Umbilical cord (tissue), 2 donors: ENCODE data around the gene KDELR3. TPM values are rescaled to one million over a fixed set of nuclear protein-coding genes. Genes with fewer than 3 reads are reported as not detected.

Experiments
- DNase-seq: peaks from one replicate; pipeline ENCODE4 v3.0.0-alpha.2; 2015; ENCODE audit warnings: low spot score
- total RNA-seq: library from RNA; depleted of rRNA; stranded (reverse); fragments of >200 nt; gene quantifications from one replicate; pipeline ENCODE4 v1.2.3, GENCODE V29; 2014; ENCODE audit warnings: low replicate concordance; ENCODE audit not compliant: insufficient read depth

Gene KDELR3
- total RNA-seq, 1 donor from 2014 or later, result 71.7 TPM

DNA sequence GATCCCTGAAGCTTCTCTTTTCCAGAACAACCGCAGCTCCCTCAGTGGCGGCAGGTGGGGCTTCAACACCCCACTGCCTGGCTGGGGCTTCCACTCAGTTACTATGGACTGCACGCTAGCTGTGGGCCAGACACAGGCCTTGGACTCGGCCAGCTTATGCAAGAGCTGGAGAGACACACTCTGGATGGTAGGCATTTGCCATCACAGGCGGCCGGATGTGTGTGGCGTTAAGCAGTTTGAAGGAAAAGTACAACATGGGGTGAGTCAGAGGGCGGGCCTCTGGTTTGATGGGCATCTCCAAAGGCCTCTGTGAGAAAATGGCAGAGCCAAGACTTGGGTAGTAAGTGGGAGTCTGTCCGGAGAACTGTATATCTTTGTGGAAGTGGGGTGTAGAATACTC, 30.5 kb upstream of the KDELR3 start:
- no peak for DNase-seq

DNA sequence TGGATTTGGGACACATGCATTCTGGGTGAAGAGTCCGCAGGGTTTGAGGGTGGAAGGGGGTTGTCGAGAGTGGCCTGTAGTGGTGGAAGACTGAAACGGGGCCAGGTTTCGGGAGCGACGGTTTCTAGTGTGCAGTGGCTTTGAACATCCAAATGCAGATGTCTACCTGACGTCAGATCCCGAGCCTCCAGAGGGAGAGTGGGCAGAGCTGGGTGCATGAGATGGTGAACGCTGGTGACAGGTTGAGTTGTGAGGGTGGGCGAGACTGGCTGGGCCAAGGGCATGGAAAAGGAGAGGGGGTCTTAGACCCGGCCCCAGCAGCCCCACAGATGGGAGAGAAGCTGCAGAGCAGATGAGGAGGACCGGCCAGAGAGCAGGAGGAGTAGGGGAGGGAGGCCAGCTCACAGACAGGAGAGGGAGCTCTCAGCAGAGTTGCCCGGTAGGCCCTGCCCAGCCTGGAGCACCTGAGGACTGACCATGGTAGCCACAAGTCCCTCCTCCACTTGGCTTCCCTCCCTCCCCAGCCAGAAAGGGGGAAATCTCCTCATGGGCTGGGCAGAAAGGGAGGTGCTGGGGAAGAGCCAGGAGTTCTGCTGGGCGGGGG, 27.0 kb upstream of the KDELR3 start:
- no peak for DNase-seq

DNA sequence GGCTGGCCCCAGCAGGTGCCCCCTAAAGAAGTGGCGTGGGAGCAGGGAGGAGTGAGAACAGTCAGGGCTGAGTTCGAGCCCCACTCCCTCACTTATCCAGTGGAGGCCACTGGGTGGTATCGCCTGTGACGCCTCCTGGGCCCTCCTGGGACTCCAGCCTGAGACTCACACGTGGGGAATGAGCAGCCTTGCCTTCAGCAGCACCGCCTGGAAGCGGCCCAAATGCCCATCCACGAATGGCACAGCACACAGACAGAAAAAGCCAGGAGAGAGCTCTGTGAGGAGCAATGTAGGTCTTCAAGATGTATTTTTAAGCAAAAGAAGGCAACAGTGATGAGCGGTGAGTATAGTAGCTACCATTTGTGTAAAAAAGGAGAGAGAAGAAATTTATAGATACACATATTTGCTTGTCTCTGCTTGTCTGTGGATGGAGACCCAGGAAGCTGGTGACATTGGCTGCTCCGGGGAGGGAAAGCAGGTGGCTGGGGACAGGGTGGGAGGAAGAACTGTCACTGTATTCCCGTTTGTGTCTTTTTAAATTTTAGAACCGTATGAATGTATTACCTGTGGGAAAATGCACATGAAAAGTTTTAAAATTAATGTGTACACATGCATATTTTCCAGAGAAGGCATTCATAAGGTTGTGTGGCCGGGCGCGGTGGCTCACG, 26.1 kb upstream of the KDELR3 start:
- no peak for DNase-seq

DNA sequence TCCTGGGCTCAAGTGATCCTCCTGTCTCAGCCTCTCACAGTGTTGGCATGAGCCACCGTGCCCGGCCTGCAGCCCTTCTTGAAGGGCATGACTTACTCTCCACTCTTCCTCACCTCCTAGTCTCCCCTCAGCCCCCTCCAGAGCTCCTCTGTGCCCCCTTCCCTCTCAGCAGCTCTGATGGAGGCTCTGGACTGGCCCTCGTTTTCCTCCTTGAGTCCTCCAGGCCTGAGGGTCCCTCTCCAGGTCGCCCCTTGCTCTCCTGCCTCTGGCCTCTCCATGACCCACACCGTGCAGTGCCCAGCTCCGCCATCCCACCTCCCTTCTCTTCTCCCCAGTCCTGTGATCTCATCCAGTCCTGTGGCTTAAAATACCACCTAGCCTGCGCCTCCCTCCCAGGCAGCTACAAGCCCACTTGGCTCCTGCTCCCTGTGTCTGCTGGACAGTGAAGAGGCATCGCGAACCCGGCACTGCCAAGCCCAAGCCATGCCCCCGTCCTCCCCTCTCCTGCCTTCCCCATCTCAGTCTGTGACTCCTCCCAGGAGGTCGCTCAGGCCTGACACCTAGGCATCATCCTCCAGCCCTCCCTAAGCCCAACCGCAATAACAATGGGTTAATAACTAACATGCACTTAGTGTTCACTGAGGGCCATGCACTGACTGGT, 24.8 kb upstream of the KDELR3 start:
- no peak for DNase-seq

- DNase-seq, result no peak
These were observed 24.0 kb upstream of the KDELR3 start for GRCh38 chr22:38443628-38444521.

DNA sequence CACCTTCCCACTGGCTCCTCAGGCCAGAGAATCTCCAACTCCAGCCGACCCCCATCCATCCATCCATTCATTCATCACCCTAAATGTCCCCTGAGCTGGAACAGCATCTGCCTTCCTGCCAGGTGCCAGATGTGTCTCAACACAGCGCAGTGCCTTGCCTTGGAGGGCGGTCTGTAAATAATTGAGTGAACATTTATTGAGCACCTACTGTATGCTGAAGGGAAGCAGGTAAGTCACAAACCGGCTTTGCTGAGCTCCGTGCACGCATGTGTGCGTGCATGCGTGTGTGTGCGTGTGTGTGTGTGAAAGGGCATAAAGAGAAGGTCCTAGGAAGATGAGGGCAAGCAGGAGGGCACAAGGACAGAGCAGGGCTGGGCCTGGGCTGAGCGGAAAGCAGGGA, 23.1 kb upstream of the KDELR3 start:
- no peak for DNase-seq

- DNase-seq, result no peak
These were observed 21.8 kb upstream of the KDELR3 start for GRCh38 chr22:38446018-38446601.

GRCh38 chr22:38448945-38449745, 18.8 kb upstream of the KDELR3 start:
- DNase-seq, result no peak

DNA sequence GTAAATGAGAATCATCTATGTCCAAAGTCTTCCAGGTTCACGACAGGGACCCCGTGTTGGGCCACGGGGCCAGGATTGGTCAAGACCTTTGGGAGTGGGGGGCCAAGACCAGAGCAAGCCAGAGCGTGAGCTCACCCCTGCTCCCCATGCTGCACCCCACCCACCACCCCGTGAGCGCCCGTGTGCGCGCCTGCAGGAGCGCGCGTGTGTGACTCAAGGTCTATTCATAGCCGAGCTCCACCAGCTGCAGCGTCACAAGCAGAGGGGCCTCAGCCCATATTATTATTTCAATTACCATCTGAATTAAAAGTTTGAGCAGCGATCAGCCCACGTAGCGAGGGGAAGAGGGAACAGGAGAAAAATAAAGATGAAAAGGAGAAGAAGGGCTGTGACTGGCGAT, 18.1 kb upstream of the KDELR3 start:
- DNase-seq, result no peak

DNA sequence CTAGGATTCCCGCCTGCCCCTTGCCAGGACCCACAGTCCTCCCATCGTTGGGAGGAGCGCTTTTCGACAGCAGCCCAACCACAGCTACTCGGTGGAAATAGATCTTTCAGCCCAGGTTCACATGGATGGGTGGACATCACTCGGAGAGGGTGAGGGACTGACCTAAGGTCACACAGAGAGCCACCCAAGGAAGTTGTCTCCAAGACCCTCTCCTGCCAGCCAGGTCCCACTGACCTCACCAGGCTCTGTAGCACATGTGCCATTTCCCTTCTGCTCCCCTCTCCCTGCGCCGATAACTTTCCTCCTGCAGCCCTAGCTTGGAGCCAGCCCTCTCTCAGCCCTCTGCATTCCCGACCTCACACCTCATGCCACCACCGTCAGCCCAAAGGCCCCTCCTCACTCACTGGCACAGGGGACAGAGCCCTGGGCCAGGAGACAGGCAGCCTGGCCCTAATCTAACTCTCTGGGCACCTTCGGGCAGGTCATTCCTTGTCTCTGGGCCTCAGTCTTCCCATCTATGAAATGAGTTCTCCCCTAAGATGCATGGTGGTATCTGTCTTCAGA, 17.6 kb upstream of the KDELR3 start:
- DNase-seq, result no peak

- DNase-seq, result no peak
These were observed 16.5 kb upstream of the KDELR3 start for GRCh38 chr22:38451404-38451803.

- no peak for DNase-seq
These were observed 16.0 kb upstream of the KDELR3 start for GRCh38 chr22:38451864-38452263.

- no peak for DNase-seq
These were observed 15.4 kb upstream of the KDELR3 start for GRCh38 chr22:38452373-38453065.

DNA sequence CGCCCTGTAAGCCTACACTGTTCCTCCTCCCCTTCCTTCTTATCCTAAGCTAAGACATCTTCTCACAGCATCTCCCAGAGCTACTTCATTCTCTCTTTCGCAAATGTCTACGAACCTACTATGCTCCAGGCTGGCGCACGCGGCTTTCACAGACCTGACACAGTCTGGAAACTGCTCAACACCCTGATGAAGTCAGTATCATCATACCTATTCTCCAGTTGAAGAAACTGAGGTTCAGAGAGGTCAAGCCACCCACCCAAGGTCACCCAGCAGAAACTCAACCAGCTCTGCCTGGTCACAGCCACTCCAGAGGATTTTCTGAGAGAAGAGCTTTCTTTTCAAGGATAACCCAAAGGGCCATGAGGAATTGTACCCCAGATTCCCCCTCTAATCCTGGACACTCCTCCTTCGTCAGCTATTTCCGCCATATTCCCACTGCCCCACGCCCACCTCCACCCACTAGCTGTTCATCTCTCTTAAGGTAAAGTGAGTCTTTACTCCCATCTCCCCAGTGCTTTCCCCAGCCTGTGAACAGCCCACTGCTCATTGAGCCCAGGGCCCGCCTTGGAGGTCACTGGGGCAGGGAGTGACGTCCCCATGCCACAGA, 14.7 kb upstream of the KDELR3 start:
- no peak for DNase-seq

DNA sequence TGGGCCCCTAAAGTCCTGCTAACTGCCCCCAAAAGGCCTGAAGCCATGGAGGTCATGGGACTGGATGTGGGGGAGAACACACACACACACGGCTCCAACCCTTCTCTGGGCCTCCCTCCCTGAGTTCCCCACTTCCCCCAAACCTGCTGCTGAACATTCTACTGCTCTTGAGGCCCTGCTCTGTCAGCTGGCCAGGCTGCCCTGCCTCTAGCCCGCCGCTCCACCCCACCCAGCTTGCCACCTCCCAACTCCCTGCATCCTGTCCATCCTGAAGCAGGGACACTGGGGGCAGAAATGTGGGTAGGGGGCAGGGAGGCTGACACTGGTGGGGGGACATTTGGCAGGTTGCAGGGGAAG, 13.9 kb upstream of the KDELR3 start:
- no peak for DNase-seq

DNA sequence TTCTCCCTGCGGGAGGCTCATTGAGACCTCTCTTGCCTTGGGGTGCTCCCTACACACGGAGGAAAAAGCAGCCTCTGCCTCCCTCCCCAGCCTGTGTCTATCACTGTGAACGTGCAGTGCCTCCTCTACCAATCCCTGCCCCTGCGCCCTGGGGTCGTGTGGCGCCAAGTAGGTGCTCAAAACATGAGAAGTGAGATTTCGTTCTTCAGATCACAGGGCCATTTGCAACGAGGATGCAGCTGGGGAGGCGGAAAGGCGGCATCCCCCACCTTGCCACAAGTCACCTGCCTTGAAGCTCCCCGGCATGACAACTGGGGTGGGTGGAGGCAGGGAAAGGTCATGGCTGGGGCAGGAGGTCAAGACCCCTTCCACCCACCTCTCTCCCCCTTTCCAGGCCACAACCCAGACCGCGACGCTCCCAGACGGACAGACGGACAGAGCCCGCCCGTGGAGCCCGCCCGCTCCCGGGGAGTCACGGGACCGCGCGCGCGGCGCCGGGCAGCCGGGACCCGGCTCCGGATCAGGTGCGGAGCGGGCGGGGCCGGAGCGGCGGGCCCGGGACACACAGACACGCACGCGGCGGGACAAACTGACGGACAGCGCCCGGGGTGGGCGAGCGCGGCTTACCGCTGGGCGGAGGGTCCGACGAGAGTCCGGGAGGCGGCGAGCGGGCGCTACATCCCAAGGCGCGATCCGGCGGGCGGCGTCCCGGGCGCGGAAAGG, 13.4 kb upstream of the KDELR3 start:
- no peak for DNase-seq

- no peak for DNase-seq
These were observed 12.8 kb upstream of the KDELR3 start, which contains the start of gene KCNJ4 for GRCh38 chr22:38455076-38455529. KCNJ4 (minus strand) TSS chr22:38455199; CDS start chr22:38428132, 27,067 bp downstream.

DNA sequence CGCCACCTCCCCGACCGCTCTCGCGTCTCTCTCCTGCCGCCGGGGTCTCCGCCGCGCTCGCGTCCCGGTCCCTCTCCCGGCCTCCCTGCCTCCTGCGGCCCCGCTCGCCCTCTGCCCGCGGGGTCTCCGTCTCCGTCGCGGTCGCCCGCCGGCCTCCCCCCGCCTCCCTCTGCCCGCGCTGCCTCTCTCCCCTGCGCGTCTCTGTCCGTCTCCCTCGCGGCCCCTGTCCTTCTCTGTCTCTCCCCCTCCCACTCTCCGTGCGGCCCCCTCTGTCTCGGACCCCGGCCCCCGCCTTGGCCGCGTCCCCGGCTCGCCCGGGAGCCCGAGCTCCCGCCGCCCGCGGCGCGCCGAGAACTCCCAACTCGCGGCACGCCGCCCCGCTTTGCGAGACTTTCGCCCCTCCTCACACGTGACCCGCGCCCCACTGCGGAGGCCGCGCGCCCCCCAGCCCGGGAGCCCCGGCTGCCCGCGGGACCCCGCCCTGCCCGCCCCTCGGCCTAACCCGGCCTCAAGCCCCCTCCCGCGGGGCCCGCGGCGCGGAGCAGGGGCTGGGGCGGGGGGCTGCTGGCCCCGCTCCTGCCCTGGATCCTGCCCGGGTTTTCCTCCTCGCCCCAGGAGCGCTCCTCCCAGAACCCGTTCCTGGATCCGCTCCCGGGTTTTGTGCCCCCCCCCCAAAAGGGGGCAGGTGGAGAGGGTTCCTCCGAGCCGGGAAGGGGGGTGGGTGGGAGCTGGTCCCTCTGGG, 12.2 kb upstream of the KDELR3 start:
- DNase-seq, result no peak
